ENCODE results near the gene PGM3. TPM values are rescaled to one million over a fixed set of nuclear protein-coding genes. Genes with fewer than 3 reads are reported as not detected.

PGM3 gene
- total RNA-seq, 4 donors from 2014 or later = 20.3 to 98.0 (median 23.5) TPM

- TF ChIP-seq, protein P1, sequence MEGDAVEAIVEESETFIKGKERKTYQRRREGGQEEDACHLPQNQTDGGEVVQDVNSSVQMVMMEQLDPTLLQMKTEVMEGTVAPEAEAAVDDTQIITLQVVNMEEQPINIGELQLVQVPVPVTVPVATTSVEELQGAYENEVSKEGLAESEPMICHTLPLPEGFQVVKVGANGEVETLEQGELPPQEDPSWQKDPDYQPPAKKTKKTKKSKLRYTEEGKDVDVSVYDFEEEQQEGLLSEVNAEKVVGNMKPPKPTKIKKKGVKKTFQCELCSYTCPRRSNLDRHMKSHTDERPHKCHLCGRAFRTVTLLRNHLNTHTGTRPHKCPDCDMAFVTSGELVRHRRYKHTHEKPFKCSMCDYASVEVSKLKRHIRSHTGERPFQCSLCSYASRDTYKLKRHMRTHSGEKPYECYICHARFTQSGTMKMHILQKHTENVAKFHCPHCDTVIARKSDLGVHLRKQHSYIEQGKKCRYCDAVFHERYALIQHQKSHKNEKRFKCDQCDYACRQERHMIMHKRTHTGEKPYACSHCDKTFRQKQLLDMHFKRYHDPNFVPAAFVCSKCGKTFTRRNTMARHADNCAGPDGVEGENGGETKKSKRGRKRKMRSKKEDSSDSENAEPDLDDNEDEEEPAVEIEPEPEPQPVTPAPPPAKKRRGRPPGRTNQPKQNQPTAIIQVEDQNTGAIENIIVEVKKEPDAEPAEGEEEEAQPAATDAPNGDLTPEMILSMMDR (IDR thresholded peaks at IDR 0.05; ENCODE audit: low read depth) = no peak
Measured at GRCh38 chr6:83127976-83128375, 65.1 kb downstream of the PGM3 start.

- TF ChIP-seq, protein P1 (IDR thresholded peaks at IDR 0.05; ENCODE audit: low read depth) = no peak
Measured at GRCh38 chr6:83127258-83127657, 65.8 kb downstream of the PGM3 start.

GRCh38 chr6:83126807-83127206 lies 66.3 kb downstream of the PGM3 start:
- TF ChIP-seq, protein P1 (IDR thresholded peaks at IDR 0.05; ENCODE audit: low read depth) = no peak

DNA sequence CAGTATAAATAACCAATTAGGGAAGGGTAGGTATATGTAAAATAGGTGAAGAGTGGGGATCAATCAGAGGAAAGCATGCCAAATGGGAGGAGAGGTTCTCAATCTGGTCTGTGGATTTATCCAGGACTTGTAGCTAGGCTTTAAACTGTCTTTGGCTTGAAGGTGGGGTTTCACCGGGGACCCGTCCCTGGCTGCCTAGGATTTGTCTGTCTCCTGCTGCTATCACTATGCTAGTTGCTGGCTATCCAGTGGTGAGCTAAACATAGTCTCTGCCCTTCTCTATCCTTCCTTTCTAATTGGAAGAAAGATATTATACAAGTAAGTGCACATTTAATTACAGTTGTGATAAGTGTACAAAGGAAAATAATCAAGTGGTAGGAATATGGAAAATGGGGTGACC lies 66.8 kb downstream of the PGM3 start:
- TF ChIP-seq, protein P1 (IDR thresholded peaks at IDR 0.05; ENCODE audit: low read depth) = no peak

DNA sequence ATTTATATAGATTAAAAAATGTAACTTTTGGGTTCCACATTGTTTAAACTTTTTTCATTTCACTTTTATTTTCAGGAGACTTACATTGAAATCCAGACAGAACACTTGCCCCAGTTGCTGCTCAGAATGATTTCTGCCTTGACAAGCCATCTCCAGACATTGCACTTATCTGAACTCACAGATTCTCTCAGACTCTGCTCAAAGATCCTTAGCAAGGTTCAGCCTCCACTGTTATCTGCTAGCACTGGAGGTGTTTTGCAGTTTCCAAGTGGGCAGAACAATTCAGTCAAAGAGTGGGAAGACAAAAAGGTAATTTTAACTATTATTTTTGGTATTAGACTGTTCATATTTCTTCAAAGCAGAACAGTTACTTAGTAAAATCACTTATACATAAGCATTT lies 67.6 kb downstream of the PGM3 start:
- TF ChIP-seq, protein P1 (IDR thresholded peaks at IDR 0.05; ENCODE audit: low read depth) = no peak

DNA sequence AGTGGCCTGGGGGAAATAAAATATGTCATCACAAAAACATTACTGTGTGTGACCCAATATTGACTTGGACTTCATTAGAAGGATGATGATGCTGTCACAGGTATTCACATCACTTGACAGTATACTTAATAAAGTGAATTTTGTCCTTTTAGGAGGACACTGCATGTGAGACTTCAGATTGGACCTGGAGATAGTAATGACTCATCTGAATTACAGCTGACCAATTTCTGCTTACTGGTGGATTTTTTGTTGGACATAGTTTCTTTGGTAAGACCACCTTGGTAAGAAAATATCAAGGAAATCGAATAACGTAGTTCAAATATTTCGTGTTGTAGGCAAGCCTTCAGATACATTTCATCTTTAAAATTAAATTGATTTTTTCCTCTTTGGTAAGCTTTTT lies 68.5 kb downstream of the PGM3 start:
- TF ChIP-seq, protein P1 (IDR thresholded peaks at IDR 0.05; ENCODE audit: low read depth) = no peak

DNA sequence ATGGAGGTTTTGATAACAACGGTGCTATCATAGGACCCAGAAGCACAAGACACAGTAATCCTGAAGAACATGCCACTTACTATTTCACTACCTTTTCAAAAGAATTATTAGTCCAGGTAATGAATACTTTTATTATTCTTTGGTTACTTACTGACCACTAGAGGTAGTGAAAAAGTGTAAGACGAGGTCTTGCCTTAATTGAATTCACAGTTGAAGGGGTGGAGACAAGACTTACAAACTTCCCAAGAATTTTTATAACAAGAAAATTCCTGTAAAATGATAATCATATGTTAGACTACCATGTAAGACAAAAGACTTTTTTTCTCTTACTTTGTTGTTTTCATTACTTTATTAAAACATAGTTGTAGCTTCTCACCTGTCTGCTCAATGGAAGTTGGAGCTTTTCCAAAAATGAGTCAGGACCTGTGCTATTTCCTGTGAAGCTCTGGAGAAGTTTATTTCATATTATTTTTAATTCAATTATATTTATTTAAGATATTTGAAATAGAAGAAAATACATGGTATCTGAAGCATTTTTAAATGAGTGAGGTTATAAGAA lies 73.2 kb downstream of the PGM3 start:
- TF ChIP-seq, protein P1 (IDR thresholded peaks at IDR 0.05; ENCODE audit: low read depth) = no peak
